Suprapubic skin (tissue), 4 donors: ENCODE data around the gene NDST3. TPM values are rescaled to one million over a fixed set of nuclear protein-coding genes. Genes with fewer than 3 reads are reported as not detected.

Source experiments
- DNase-seq, 2 donors: peaks; one replicate each; pipeline ENCODE4 v3.0.0-alpha.2; 2019; ENCODE audit warnings: low spot score in 2 of 2
- H3K27ac ChIP-seq: fragments of 200-600 bp; sonication (generic); one replicate; pipeline ENCODE4 v1.5.1; 2019
- H3K27me3 ChIP-seq: fragments of 200-600 bp; sonication (generic); one replicate; pipeline ENCODE4 v1.5.1; 2019
- H3K36me3 ChIP-seq: fragments of 200-600 bp; sonication (generic); one replicate; pipeline ENCODE4 v1.5.1; 2019
- H3K4me1 ChIP-seq: fragments of 200-600 bp; sonication (generic); one replicate; pipeline ENCODE4 v1.5.1; 2019
- H3K4me3 ChIP-seq: fragments of 200-600 bp; sonication (generic); one replicate; pipeline ENCODE4 v1.5.1; 2019; ENCODE audit warnings: mild to moderate bottlenecking
- H3K9me3 ChIP-seq: fragments of 200-600 bp; sonication (generic); one replicate; pipeline ENCODE4 v1.5.1; 2019
- EP300 ChIP-seq: sonication (generic); formaldehyde crosslinking; IDR thresholded peaks from one replicate; pipeline ENCODE4 v1.6.1; 2017; ENCODE audit warnings: antibody characterized with exemption
- POLR2A ChIP-seq, 2 donors: fragments of 450-650 bp; IDR thresholded peaks; one replicate each; pipeline ENCODE4 v1.6.1; 2017; ENCODE audit warnings: antibody characterized with exemption in 2 of 2, mild to moderate bottlenecking in 2 of 2, moderate library complexity in 2 of 2
- POLR2AphosphoS5 ChIP-seq, 3 donors: sonication (generic); formaldehyde crosslinking; IDR thresholded peaks; one replicate each; pipeline ENCODE4 v1.6.1; 2017; ENCODE audit warnings: antibody characterized with exemption in 3 of 3
- WGBS: methylation state at CpG from one replicate; pipeline ENCODE4 v1.1.5; 2018; 5-methylcytosine and 5-hydroxymethylcytosine counted together
- total RNA-seq, 4 donors: library from RNA; depleted of rRNA; stranded (reverse); fragments of >200 nt; gene quantifications; one replicate each; pipeline ENCODE4 v1.1.0, GENCODE V29; 2016
- TF ChIP-seq, protein P1 (sequence below), 2 donors: fragments of 200-600 bp in 1 of 2; fragments of 450-650 bp in 1 of 2; sonication (generic) in 1 of 2; IDR thresholded peaks; one replicate each; pipeline ENCODE4 v1.5.1; 2016 to 2019; ENCODE audit warnings: antibody characterized with exemption in 2 of 2, mild to moderate bottlenecking in 1 of 2, moderate library complexity in 1 of 2

NDST3 gene
- total RNA-seq, 4 donors from 2014 or later: not detected

DNA sequence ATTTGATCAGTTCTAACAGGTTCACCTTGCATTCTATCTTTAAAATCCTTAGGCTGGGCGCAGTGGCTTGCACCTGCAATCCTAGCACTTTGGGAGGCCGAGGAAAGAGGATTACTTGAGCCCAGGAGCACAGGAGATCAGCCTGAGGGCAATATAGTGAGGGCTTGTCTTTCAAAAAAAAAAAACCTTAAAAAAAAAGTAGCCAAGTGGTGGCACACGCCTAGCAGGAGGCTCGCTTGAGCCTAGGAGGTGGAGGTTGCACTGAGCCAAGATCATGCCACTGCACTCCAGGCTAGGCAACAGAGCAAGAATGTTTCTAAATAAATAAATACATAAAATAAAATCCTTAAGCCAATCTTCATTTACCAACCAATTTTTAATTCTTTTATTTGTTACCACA is 243.0 kb downstream of the NDST3 start:
- H3K4me3 ChIP-seq: no peak overlapping the region
- H3K27ac ChIP-seq: no peak overlapping the region
- H3K27me3 ChIP-seq: no peaks in the 10 kb centered on the region
- 72% methylated on average over 4 of the region's 4 CpGs for WGBS
- no peak for DNase-seq
- no peaks in the 10 kb centered on the region for H3K9me3 ChIP-seq
- TF ChIP-seq POLR2AphosphoS5 (IDR thresholded peaks at IDR 0.05) (no peak), EP300 (no peak), POLR2A (IDR thresholded peaks at IDR 0.05) (no peak)
- TF ChIP-seq, protein P1, sequence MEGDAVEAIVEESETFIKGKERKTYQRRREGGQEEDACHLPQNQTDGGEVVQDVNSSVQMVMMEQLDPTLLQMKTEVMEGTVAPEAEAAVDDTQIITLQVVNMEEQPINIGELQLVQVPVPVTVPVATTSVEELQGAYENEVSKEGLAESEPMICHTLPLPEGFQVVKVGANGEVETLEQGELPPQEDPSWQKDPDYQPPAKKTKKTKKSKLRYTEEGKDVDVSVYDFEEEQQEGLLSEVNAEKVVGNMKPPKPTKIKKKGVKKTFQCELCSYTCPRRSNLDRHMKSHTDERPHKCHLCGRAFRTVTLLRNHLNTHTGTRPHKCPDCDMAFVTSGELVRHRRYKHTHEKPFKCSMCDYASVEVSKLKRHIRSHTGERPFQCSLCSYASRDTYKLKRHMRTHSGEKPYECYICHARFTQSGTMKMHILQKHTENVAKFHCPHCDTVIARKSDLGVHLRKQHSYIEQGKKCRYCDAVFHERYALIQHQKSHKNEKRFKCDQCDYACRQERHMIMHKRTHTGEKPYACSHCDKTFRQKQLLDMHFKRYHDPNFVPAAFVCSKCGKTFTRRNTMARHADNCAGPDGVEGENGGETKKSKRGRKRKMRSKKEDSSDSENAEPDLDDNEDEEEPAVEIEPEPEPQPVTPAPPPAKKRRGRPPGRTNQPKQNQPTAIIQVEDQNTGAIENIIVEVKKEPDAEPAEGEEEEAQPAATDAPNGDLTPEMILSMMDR (IDR thresholded peaks at IDR 0.05): no peak
- peaks cover 32% of the 10 kb centered on the region for H3K4me1 ChIP-seq
- peaks cover 3% of the 10 kb centered on the region for H3K36me3 ChIP-seq

DNA sequence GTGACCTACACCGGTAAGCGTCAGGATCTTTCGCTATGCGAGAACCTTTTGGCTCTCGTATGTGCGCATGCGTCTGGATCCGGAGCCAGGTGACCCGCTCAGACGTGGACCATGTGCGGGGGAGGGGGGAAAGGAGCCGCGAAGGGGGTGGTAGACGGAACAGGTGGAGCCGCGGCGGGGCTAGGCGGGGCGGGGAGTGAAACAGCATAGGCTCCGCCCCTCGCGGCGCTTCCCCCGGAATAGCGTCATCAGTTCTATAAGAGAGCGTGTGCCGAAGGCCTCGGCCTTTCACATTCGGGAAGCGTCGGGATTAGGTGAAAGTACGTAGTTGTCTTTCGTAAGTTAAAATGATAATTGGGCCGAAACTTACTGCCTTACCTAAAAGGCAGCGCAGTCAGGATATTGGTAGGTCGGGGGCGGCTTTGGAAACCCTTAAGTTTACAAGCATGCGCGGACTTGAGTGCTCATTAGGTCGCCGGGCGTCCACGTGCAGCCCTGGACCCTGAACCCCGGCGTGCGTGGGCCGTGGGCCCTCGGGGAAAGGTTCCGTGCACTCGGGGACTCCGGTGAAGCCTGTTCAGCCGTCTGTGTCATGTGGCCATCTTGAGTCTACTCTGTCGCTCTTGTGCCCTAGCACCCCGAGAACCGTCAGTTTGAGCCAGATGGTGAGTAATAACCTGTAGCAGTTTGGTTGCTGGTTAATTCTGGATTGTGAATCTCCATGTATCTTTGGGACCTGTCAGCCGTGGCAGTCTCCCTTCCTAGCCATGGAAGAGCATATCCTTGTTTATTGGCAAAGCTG is 244.4 kb downstream of the NDST3 start:
- peak overlapping the region; percentile 97 for H3K27ac ChIP-seq
- H3K36me3 ChIP-seq: peaks cover 3% of the 10 kb centered on the region
- no peaks in the 10 kb centered on the region for H3K9me3 ChIP-seq
- peak; percentile 96 to 97 for DNase-seq
- TF ChIP-seq EP300 (peak; percentile 4), POLR2A (IDR thresholded peaks at IDR 0.05) (peak; percentile 50 to 88), POLR2AphosphoS5 (IDR thresholded peaks at IDR 0.05) (peak; percentile 76 to 95 (median 93))
- TF ChIP-seq, protein P1 (IDR thresholded peaks at IDR 0.05): no peak
- WGBS: under 1% methylated on average over 17 of the region's 56 CpGs
- peak overlapping the region; percentile 83 for H3K4me3 ChIP-seq
- no peaks in the 10 kb centered on the region for H3K27me3 ChIP-seq
- peaks cover 35% of the 10 kb centered on the region for H3K4me1 ChIP-seq

DNA sequence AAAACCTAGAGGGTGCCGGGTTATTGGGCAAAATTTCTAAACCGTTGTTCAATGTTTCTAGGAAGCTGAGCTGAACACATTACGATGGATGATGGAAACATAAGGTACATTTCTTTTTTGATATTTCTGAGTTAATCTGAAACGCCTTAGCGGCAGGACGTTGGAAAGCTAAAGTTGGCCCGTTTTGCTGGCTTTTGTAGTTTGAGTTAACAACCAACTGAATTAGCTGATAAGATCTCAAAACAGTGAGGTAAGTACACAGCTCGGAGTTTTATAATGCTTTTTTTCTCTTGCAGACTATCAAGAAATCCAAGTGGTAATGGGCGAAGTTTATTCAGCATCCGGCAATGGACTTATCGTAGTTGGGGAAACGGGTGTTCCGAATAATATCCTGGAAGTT is 245.0 kb downstream of the NDST3 start:
- no peak for TF ChIP-seq POLR2A (IDR thresholded peaks at IDR 0.05)
- TF ChIP-seq, protein P1 (IDR thresholded peaks at IDR 0.05): no peak
- TF ChIP-seq EP300: peak; percentile 0
- no peak for TF ChIP-seq POLR2AphosphoS5 (IDR thresholded peaks at IDR 0.05)
- peak overlapping the region; percentile 97 for H3K27ac ChIP-seq
- peak overlapping the region; percentile 83 for H3K4me3 ChIP-seq
- H3K27me3 ChIP-seq: no peaks in the 10 kb centered on the region
- no peak for DNase-seq
- H3K36me3 ChIP-seq: peaks cover 3% of the 10 kb centered on the region
- 9% methylated on average over 13 of the region's 13 CpGs for WGBS
- peaks cover 35% of the 10 kb centered on the region for H3K4me1 ChIP-seq
- no peaks in the 10 kb centered on the region for H3K9me3 ChIP-seq

DNA sequence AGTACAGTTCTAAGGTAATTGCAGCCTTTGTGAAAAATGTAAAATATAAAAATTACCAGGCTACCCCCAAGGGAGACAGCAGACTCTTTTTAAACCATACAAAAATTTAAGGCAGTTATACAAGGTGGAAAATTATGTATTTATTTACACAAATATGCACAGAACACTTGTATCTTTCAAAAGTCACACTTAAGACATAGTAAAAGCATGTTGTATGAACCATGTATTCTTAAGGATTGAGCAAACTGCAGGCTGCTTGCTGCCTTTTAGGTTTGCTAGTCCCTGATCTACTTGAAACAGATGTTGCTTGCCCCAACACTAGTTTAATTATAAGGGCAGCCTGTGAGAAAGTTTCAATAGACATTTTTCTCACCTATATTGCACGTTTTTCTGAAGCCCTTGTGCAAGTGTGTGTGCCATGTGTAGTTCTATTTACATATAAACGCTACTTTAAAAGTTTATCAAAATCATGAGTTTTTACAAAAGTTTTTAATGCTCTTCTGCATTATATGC is 245.7 kb downstream of the NDST3 start:
- TF ChIP-seq POLR2AphosphoS5 (IDR thresholded peaks at IDR 0.05): no peak
- TF ChIP-seq POLR2A (IDR thresholded peaks at IDR 0.05): no peak
- no peak for TF ChIP-seq EP300
- TF ChIP-seq, protein P1 (IDR thresholded peaks at IDR 0.05): no peak
- no peak for DNase-seq
- Histone ChIP-seq H3K27ac (peak overlapping the region; percentile 97), H3K36me3 (peaks cover 3% of the 10 kb centered on the region), H3K27me3 (no peaks in the 10 kb centered on the region), H3K4me3 (peak overlapping the region; percentile 83), H3K4me1 (peaks cover 35% of the 10 kb centered on the region), H3K9me3 (no peaks in the 10 kb centered on the region)
- whole genome bisulfite sequencing: 25% methylated on average over 2 of the region's 2 CpGs

DNA sequence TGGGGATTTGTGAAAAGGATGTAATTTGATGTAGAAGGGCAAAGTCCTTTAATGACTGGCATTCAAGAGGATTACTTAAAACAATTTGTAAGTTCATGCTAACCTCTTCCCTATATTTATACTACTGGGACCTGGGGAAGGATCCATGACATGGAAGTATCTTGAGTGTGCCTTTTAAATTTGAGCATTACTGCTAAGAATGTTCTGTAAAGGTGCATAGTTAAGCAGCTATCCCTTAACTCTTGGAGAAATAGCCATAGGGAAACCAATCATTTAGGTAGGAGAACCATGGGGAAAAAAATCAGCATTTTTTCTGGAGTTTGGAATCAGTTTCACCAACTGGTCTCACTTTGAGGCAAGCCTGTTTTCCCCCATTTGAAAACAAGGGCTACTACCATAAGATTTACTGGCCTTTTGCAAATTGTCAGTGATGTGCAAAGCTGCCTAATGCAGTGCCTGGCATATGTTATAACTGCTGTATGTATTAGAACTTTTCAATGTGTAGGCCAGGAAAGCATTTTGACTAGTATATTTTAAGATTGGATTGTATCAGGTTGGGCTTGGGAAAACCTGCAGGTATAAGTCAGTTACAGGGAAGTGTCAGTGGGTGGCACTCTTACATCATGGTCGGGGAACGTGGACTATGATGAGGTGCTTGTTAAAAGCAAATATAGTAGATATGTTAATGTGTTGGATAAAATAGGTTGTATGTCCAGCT is 246.4 kb downstream of the NDST3 start:
- peaks cover 3% of the 10 kb centered on the region for H3K36me3 ChIP-seq
- DNase-seq: no peak
- peaks cover 35% of the 10 kb centered on the region for H3K4me1 ChIP-seq
- H3K9me3 ChIP-seq: no peaks in the 10 kb centered on the region
- H3K4me3 ChIP-seq: peak overlapping the region; percentile 83
- no peak overlapping the region for H3K27ac ChIP-seq
- WGBS: 11% methylated on average over 2 of the region's 2 CpGs
- H3K27me3 ChIP-seq: no peaks in the 10 kb centered on the region
- no peak for TF ChIP-seq POLR2AphosphoS5 (IDR thresholded peaks at IDR 0.05)
- TF ChIP-seq, protein P1 (IDR thresholded peaks at IDR 0.05): peak; percentile 18 to 52
